Hepatocyte (in vitro differentiated cells): Measurements from ENCODE around the gene PTGER3. TPM values are rescaled to one million over a fixed set of nuclear protein-coding genes. Genes with fewer than 3 reads are reported as not detected.

ENCODE experiments used
- DNase-seq: peaks from one replicate; pipeline ENCODE4 v3.0.0-alpha.2; 2016; ENCODE audit warnings: low spot score
- H2AFZ ChIP-seq: fragments of 200-600 bp; sonication (generic); 2 replicates; pipeline ENCODE4 v1.6.0; 2016; ENCODE audit warnings: antibody characterized with exemption, mild to moderate bottlenecking
- H3K27ac ChIP-seq: fragments of 200-600 bp; sonication (generic); 2 replicates; pipeline ENCODE4 v1.5.1; 2016; ENCODE audit warnings: mild to moderate bottlenecking
- H3K27me3 ChIP-seq: fragments of 200-600 bp; sonication (generic); 2 replicates; pipeline ENCODE4 v1.6.1; 2016
- H3K36me3 ChIP-seq: fragments of 200-600 bp; sonication (generic); replicated peaks from 2 replicates; pipeline ENCODE4 v1.5.1; 2016; ENCODE audit warnings: low read depth; ENCODE audit not compliant: insufficient read depth
- H3K4me1 ChIP-seq: fragments of 200-600 bp; sonication (generic); 2 replicates; pipeline ENCODE4 v1.5.1; 2016; ENCODE audit warnings: mild to moderate bottlenecking, moderate library complexity; ENCODE audit not compliant: insufficient read depth
- H3K4me2 ChIP-seq: fragments of 200-600 bp; sonication (generic); 2 replicates; pipeline ENCODE4 v1.6.0; 2016
- H3K4me3 ChIP-seq: fragments of 200-600 bp; sonication (generic); 2 replicates; pipeline ENCODE4 v1.5.1; 2016; ENCODE audit warnings: mild to moderate bottlenecking
- H3K79me2 ChIP-seq: fragments of 200-600 bp; sonication (generic); 2 replicates; pipeline ENCODE4 v1.6.0; 2017; ENCODE audit warnings: mild to moderate bottlenecking
- H3K9me2 ChIP-seq: fragments of 200-600 bp; sonication (generic); replicated peaks from 2 replicates; pipeline ENCODE4 v1.6.0; 2017; ENCODE audit warnings: mild to moderate bottlenecking; ENCODE audit not compliant: insufficient read depth
- H3K9me3 ChIP-seq: fragments of 200-600 bp; sonication (generic); 2 replicates; pipeline ENCODE4 v1.5.1; 2016; ENCODE audit warnings: low read depth, mild to moderate bottlenecking
- H4K20me1 ChIP-seq: fragments of 200-600 bp; sonication (generic); 2 replicates; pipeline ENCODE4 v1.6.0; 2016; ENCODE audit warnings: mild to moderate bottlenecking; ENCODE audit not compliant: insufficient read depth, poor library complexity, severe bottlenecking
- EZH2 ChIP-seq: fragments of 200-600 bp; sonication (generic); IDR thresholded peaks from 2 replicates; pipeline ENCODE4 v1.6.1; 2016; ENCODE audit warnings: antibody characterized with exemption, mild to moderate bottlenecking, borderline replicate concordance
- EZH2phosphoT487 ChIP-seq: fragments of 200-600 bp; sonication (generic); IDR thresholded peaks from one replicate; pipeline ENCODE4 v1.6.1; 2018; ENCODE audit warnings: antibody characterized with exemption, mild to moderate bottlenecking, low read depth, moderate library complexity; ENCODE audit not compliant: unreplicated experiment, severe bottlenecking
- WGBS: methylation state at CpG from one replicate; pipeline ENCODE4 v1.1.6; 2016; ENCODE audit warnings: low lambda C conversion rate; ENCODE audit errors: missing lambda C conversion rate; 5-methylcytosine and 5-hydroxymethylcytosine counted together
- polyA plus RNA-seq: library from polyadenylated mRNA; unstranded; fragments of >200 nt; fragmentation: Nextera tagmentation; extraction: Ambion mirVana; gene quantifications from 2 replicates; pipeline ENCODE4 v1.2.1, GENCODE V29; 2016
- total RNA-seq: library from RNA; depleted of rRNA; stranded (reverse); fragments of >200 nt; gene quantifications from 2 replicates; pipeline ENCODE4 v1.2.3, GENCODE V29; 2014
- TF ChIP-seq, protein P1 (sequence below): fragments of 200-600 bp; sonication (generic); IDR thresholded peaks from 2 replicates; pipeline ENCODE4 v1.5.1; 2016; ENCODE audit warnings: antibody characterized with exemption, mild to moderate bottlenecking; ENCODE audit not compliant: poor library complexity

The PTGER3 gene
- total and polyA plus RNA-seq, 2 experiments from 2014 or later = 1.0 to 1.4 TPM

DNA sequence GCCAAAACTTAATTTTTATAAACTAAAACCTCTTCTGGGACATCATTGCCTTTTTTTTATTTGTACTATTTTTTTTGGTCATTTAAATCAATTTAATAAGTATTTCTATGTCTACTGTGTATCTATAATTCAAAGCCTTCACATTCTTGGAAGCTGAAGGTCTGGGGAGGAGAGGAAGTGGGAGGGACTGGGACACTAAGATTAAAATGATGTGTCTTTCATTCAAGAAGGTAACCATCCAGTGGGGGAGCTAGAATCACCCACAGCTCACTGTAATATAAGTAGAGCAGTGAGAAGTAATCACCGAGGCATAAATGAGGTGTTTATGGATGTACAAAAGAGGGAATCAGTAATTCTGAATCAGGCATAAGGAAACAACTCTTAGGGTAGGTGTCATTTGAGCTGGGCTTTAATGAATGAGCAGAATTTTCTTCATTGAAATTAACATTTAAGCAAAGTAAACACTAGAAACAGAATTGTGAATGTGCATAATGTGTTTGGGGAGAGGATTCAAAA is 52.8 kb downstream of the PTGER3 start:
- Histone ChIP-seq H2AFZ (no peak overlapping the region), H3K27ac (no peak overlapping the region), H3K27me3 (no peaks in the 10 kb centered on the region), H3K9me3 (no peaks in the 10 kb centered on the region), H3K4me2 (no peak overlapping the region), H3K4me1 (no peaks in the 10 kb centered on the region), H3K4me3 (no peak overlapping the region), H3K79me2 (no peaks in the 10 kb centered on the region), H3K9me2 (no peaks in the 10 kb centered on the region), H3K36me3 (no peaks in the 10 kb centered on the region), H4K20me1 (no peaks in the 10 kb centered on the region)
- DNase-seq = no peak
- WGBS = 85% methylated on average over 1 of the region's 1 CpG
- TF ChIP-seq EZH2phosphoT487 = no peak
- no peak for TF ChIP-seq EZH2
- TF ChIP-seq, protein P1, sequence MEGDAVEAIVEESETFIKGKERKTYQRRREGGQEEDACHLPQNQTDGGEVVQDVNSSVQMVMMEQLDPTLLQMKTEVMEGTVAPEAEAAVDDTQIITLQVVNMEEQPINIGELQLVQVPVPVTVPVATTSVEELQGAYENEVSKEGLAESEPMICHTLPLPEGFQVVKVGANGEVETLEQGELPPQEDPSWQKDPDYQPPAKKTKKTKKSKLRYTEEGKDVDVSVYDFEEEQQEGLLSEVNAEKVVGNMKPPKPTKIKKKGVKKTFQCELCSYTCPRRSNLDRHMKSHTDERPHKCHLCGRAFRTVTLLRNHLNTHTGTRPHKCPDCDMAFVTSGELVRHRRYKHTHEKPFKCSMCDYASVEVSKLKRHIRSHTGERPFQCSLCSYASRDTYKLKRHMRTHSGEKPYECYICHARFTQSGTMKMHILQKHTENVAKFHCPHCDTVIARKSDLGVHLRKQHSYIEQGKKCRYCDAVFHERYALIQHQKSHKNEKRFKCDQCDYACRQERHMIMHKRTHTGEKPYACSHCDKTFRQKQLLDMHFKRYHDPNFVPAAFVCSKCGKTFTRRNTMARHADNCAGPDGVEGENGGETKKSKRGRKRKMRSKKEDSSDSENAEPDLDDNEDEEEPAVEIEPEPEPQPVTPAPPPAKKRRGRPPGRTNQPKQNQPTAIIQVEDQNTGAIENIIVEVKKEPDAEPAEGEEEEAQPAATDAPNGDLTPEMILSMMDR = no peak

DNA sequence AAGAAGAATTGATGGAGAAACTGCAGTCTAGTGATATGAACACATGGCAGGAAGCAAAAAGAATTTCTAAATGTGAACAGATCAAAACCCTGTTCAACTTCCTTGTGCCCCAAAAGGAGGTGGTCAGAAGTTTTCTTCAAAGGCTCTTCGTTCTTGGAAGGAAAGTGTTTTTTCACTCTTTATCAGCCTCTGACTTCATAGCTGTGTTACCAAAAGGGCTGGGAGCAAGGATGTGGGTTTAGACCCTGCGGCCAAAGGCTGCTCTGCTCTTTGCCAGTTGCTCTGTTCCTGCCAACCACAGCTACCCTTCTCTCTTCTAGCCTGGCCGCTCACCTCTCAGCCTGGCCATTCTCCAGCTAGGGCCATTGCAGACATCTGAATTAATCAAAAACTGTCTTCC is 53.8 kb downstream of the PTGER3 start:
- Histone ChIP-seq H3K4me1 (no peaks in the 10 kb centered on the region), H3K9me2 (no peaks in the 10 kb centered on the region), H4K20me1 (no peaks in the 10 kb centered on the region), H3K36me3 (no peaks in the 10 kb centered on the region), H2AFZ (no peak overlapping the region), H3K9me3 (no peaks in the 10 kb centered on the region), H3K4me2 (no peak overlapping the region), H3K27ac (no peak overlapping the region), H3K4me3 (no peak overlapping the region), H3K27me3 (no peaks in the 10 kb centered on the region), H3K79me2 (no peaks in the 10 kb centered on the region)
- no peak for DNase-seq
- 95% methylated on average over 3 of the region's 3 CpGs for WGBS
- TF ChIP-seq EZH2phosphoT487 = no peak
- TF ChIP-seq, protein P1 = no peak
- no peak for TF ChIP-seq EZH2

DNA sequence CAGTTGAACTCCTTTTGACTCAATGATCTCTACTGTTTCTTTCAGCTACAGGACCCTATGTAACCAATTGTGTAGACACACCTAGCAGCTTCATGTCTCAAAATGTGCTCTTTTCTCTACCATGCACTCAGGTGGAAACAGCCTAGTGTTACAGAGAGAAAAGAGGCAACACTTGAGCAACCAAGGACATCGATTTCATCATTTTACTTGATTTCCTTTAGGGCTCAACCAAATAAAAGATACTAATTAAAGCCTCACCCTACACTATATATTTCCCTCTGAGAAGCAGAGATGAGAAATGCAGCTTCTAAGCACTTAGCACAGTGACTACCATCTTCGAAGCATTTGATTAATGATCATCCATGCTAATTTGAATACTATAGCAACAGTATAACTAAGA is 55.1 kb downstream of the PTGER3 start:
- Histone ChIP-seq H3K9me3 (no peaks in the 10 kb centered on the region), H3K4me3 (no peak overlapping the region), H3K27me3 (no peaks in the 10 kb centered on the region), H3K36me3 (no peaks in the 10 kb centered on the region), H3K4me2 (no peak overlapping the region), H3K4me1 (no peaks in the 10 kb centered on the region), H3K79me2 (no peaks in the 10 kb centered on the region), H2AFZ (no peak overlapping the region), H4K20me1 (no peaks in the 10 kb centered on the region), H3K27ac (no peak overlapping the region), H3K9me2 (no peaks in the 10 kb centered on the region)
- TF ChIP-seq, protein P1 = no peak
- TF ChIP-seq EZH2 (no peak), EZH2phosphoT487 (no peak)
- WGBS = 96% methylated on average over 2 of the region's 2 CpGs
- no peak for DNase-seq
